GM12872 (cell line): ENCODE results near the gene WDFY3.

Source experiments
- CTCF ChIP-seq: IDR thresholded peaks from 3 replicates; pipeline ENCODE4 v1.5.1; 2011; ENCODE audit warnings: low read depth, mild to moderate bottlenecking, low read length, moderate library complexity; ENCODE audit not compliant: insufficient read depth

Gene WDFY3

GRCh38 chr4:84691800-84692199, 274.7 kb downstream of the WDFY3 start:
- TF ChIP-seq CTCF = no peak

GRCh38 chr4:84691170-84691691, 275.3 kb downstream of the WDFY3 start:
- TF ChIP-seq CTCF = no peak

- no peak for TF ChIP-seq CTCF
These were observed 276.0 kb downstream of the WDFY3 start for GRCh38 chr4:84690481-84690880.

- no peak for TF ChIP-seq CTCF
These were observed 277.3 kb downstream of the WDFY3 start for GRCh38 chr4:84689197-84689596.

GRCh38 chr4:84688605-84689004, 277.9 kb downstream of the WDFY3 start:
- TF ChIP-seq CTCF = no peak

- no peak for TF ChIP-seq CTCF
These were observed 281.4 kb downstream of the WDFY3 start for GRCh38 chr4:84685105-84685504.

GRCh38 chr4:84684361-84684760, 282.1 kb downstream of the WDFY3 start:
- no peak for TF ChIP-seq CTCF
